Ectodermal cell (in vitro differentiated cells): ENCODE data around the gene MBOAT1.

Source experiments
- H3K27ac ChIP-seq: 2 replicates; pipeline ENCODE4 v1.7.0; 2013; ENCODE audit warnings: mild to moderate bottlenecking, low read depth, low read length; ENCODE audit not compliant: insufficient read depth, poor library complexity, severe bottlenecking
- H3K27me3 ChIP-seq: 2 replicates; pipeline ENCODE4 v1.7.0; 2013; ENCODE audit warnings: mild to moderate bottlenecking, low read length; ENCODE audit not compliant: insufficient read depth, control insufficient read depth, poor library complexity, severe bottlenecking
- H3K36me3 ChIP-seq: one replicate; pipeline ENCODE4 v1.7.0; 2013; ENCODE audit warnings: low read length; ENCODE audit not compliant: control insufficient read depth, insufficient read depth
- H3K4me1 ChIP-seq: one replicate; pipeline ENCODE4 v1.7.0; 2013; ENCODE audit warnings: low read length; ENCODE audit not compliant: control insufficient read depth, insufficient read depth
- H3K4me3 ChIP-seq: 2 replicates; pipeline ENCODE4 v1.7.0; 2013; ENCODE audit warnings: low read depth, low read length, control low read depth; ENCODE audit not compliant: insufficient read depth
- H3K9me3 ChIP-seq: 2 replicates; pipeline ENCODE4 v1.7.0; 2013; ENCODE audit warnings: mild to moderate bottlenecking, low read length, moderate library complexity; ENCODE audit not compliant: control insufficient read depth
- whole genome bisulfite sequencing, 2 experiments: methylation state at CpG; one replicate each; pipeline ENCODE4 v1.1.7; 2013; ENCODE audit warnings: missing lambda C conversion rate in 2 of 2; 5-methylcytosine and 5-hydroxymethylcytosine counted together

MBOAT1 gene

GRCh38 chr6:20085817-20086216 is 126.5 kb downstream of the MBOAT1 start:
- Histone ChIP-seq H3K9me3 (no peaks in the 10 kb centered on the region), H3K27ac (no peak overlapping the region), H3K27me3 (no peaks in the 10 kb centered on the region), H3K4me1 (no peaks in the 10 kb centered on the region), H3K36me3 (no peaks in the 10 kb centered on the region), H3K4me3 (no peak overlapping the region)
- 96% methylated on average over 2 of the region's 2 CpGs for WGBS, 2 experiments

GRCh38 chr6:20084411-20084810 is 127.9 kb downstream of the MBOAT1 start:
- Histone ChIP-seq H3K27ac (no peak overlapping the region), H3K27me3 (no peaks in the 10 kb centered on the region), H3K36me3 (no peaks in the 10 kb centered on the region), H3K9me3 (no peaks in the 10 kb centered on the region), H3K4me1 (no peaks in the 10 kb centered on the region), H3K4me3 (no peak overlapping the region)

GRCh38 chr6:20071998-20072397 is 140.3 kb downstream of the MBOAT1 start:
- Histone ChIP-seq H3K9me3 (no peaks in the 10 kb centered on the region), H3K4me1 (no peaks in the 10 kb centered on the region), H3K4me3 (no peak overlapping the region), H3K27me3 (no peaks in the 10 kb centered on the region), H3K27ac (no peak overlapping the region), H3K36me3 (no peaks in the 10 kb centered on the region)
- WGBS, 2 experiments, result 94 to 98% methylated on average over 5 to 6 of the region's 6 CpGs

- no peaks in the 10 kb centered on the region for H3K36me3 ChIP-seq
- 92 to 96% methylated on average over 3 of the region's 3 CpGs for WGBS, 2 experiments
- H3K27ac ChIP-seq, result no peak overlapping the region
- H3K27me3 ChIP-seq, result no peaks in the 10 kb centered on the region
- H3K4me1 ChIP-seq, result no peaks in the 10 kb centered on the region
- H3K4me3 ChIP-seq, result no peak overlapping the region
- no peaks in the 10 kb centered on the region for H3K9me3 ChIP-seq
These were observed 142.2 kb downstream of the MBOAT1 start for GRCh38 chr6:20070047-20070446.

GRCh38 chr6:20069021-20069522 is 143.2 kb downstream of the MBOAT1 start:
- 92 to 94% methylated on average over 12 of the region's 12 CpGs for WGBS, 2 experiments
- no peaks in the 10 kb centered on the region for H3K4me1 ChIP-seq
- H3K36me3 ChIP-seq, result no peaks in the 10 kb centered on the region
- H3K4me3 ChIP-seq, result no peak overlapping the region
- no peaks in the 10 kb centered on the region for H3K9me3 ChIP-seq
- H3K27ac ChIP-seq, result no peak overlapping the region
- no peaks in the 10 kb centered on the region for H3K27me3 ChIP-seq

GRCh38 chr6:20068421-20068988 is 143.8 kb downstream of the MBOAT1 start:
- Histone ChIP-seq H3K27me3 (no peaks in the 10 kb centered on the region), H3K4me1 (no peaks in the 10 kb centered on the region), H3K4me3 (no peak overlapping the region), H3K9me3 (no peaks in the 10 kb centered on the region), H3K36me3 (no peaks in the 10 kb centered on the region), H3K27ac (no peak overlapping the region)
- WGBS, 2 experiments, result 88 to 89% methylated on average over 7 to 9 of the region's 10 CpGs

GRCh38 chr6:20061952-20062351 is 150.3 kb downstream of the MBOAT1 start:
- Histone ChIP-seq H3K4me3 (no peak overlapping the region), H3K27me3 (no peaks in the 10 kb centered on the region), H3K4me1 (no peaks in the 10 kb centered on the region), H3K27ac (no peak overlapping the region), H3K36me3 (no peaks in the 10 kb centered on the region), H3K9me3 (no peaks in the 10 kb centered on the region)
- 85 to 90% methylated on average over 5 of the region's 5 CpGs for WGBS, 2 experiments

- WGBS, 2 experiments, result 75 to 92% methylated on average over 1 of the region's 1 CpG
- H3K4me1 ChIP-seq, result no peaks in the 10 kb centered on the region
These were observed 152.0 kb downstream of the MBOAT1 start for GRCh38 chr6:20060252-20060651.

GRCh38 chr6:20058912-20059311 is 153.4 kb downstream of the MBOAT1 start:
- Histone ChIP-seq H3K9me3 (no peaks in the 10 kb centered on the region), H3K4me3 (no peak overlapping the region), H3K27me3 (no peaks in the 10 kb centered on the region), H3K27ac (no peak overlapping the region), H3K4me1 (no peaks in the 10 kb centered on the region), H3K36me3 (no peaks in the 10 kb centered on the region)
- 91 to 93% methylated on average over 3 of the region's 3 CpGs for WGBS, 2 experiments

More at GRCh38 chr6:20060252-20060651, 152.0 kb downstream of the MBOAT1 start:
- Histone ChIP-seq H3K27ac (no peak overlapping the region), H3K27me3 (no peaks in the 10 kb centered on the region), H3K9me3 (no peaks in the 10 kb centered on the region), H3K4me3 (no peak overlapping the region), H3K36me3 (no peaks in the 10 kb centered on the region)

- Histone ChIP-seq H3K27ac (no peak overlapping the region), H3K9me3 (no peaks in the 10 kb centered on the region), H3K27me3 (no peaks in the 10 kb centered on the region), H3K4me3 (no peak overlapping the region), H3K36me3 (no peaks in the 10 kb centered on the region), H3K4me1 (no peaks in the 10 kb centered on the region)
- WGBS, 2 experiments, result 94 to 97% methylated on average over 16 of the region's 16 CpGs
These were observed 154.0 kb downstream of the MBOAT1 start for GRCh38 chr6:20058121-20058905.
